Testis (tissue), 3 donors: ENCODE data around the gene TMEM120A. TPM values are rescaled to one million over a fixed set of nuclear protein-coding genes. Genes with fewer than 3 reads are reported as not detected.

Experiments used
- DNase-seq: peaks from one replicate; pipeline ENCODE4 v3.0.0-alpha.2; 2019
- H3K27ac ChIP-seq, 2 donors: fragments of 200-600 bp; sonication (generic); one replicate each; pipeline ENCODE4 v1.5.1; 2019
- H3K27me3 ChIP-seq: fragments of 200-600 bp; sonication (generic); one replicate; pipeline ENCODE4 v1.5.1; 2019
- H3K36me3 ChIP-seq: fragments of 200-600 bp; sonication (generic); one replicate; pipeline ENCODE4 v1.5.1; 2017; ENCODE audit warnings: low read depth; ENCODE audit errors: missing control alignments
- H3K4me1 ChIP-seq: fragments of 200-600 bp; sonication (generic); one replicate; pipeline ENCODE4 v1.5.1; 2019
- H3K4me3 ChIP-seq, 2 donors: fragments of 200-600 bp; sonication (generic); one replicate each; pipeline ENCODE4 v1.5.1; 2017 to 2019
- H3K9me3 ChIP-seq: fragments of 200-600 bp; sonication (generic); one replicate; pipeline ENCODE4 v1.5.1; 2017
- POLR2A ChIP-seq: fragments of 450-650 bp; IDR thresholded peaks from one replicate; pipeline ENCODE4 v1.6.1; 2017; ENCODE audit warnings: antibody characterized with exemption, mild to moderate bottlenecking, moderate library complexity
- WGBS, 2 donors: methylation state at CpG; one replicate each; pipeline ENCODE4 v1.1.5; 2018; 5-methylcytosine and 5-hydroxymethylcytosine counted together
- intact Hi-C: fragments of 100-400 bp; cut with DNase I; formaldehyde crosslinking; loops from one replicate; pipeline ENCODE4 v1.15.1; 2023; ENCODE audit warnings: low total_unique reads
- polyA plus RNA-seq: library from polyadenylated mRNA; stranded (reverse); fragments of 350-450 nt; fragmentation: Illumina TruSeq; extraction: RNeasy Lipid Tissue Mini Kit (QIAGEN cat#74804); gene quantifications from one replicate; pipeline ENCODE4 v1.2.3, GENCODE V29; 2014; ENCODE audit warnings: low read depth, low replicate concordance; ENCODE audit not compliant: insufficient read depth
- total RNA-seq, 2 donors: library from RNA; depleted of rRNA; stranded (reverse); fragments of >200 nt; gene quantifications; one replicate each; pipeline ENCODE4 v1.2.3, GENCODE V29; 2016
- TF ChIP-seq, protein P1 (sequence below), 3 experiments: fragments of 450-650 bp in 2 of 3; fragments of 200-600 bp in 1 of 3; sonication (generic) in 1 of 3; IDR thresholded peaks; one replicate each; pipeline ENCODE4 v1.5.1; 2016 to 2019; ENCODE audit warnings: antibody characterized with exemption in 3 of 3, mild to moderate bottlenecking in 2 of 3, moderate library complexity in 1 of 3

TMEM120A gene
- total and polyA plus RNA-seq, 3 donors from 2014 or later = 85.9 to 270 (median 150) TPM

DNA sequence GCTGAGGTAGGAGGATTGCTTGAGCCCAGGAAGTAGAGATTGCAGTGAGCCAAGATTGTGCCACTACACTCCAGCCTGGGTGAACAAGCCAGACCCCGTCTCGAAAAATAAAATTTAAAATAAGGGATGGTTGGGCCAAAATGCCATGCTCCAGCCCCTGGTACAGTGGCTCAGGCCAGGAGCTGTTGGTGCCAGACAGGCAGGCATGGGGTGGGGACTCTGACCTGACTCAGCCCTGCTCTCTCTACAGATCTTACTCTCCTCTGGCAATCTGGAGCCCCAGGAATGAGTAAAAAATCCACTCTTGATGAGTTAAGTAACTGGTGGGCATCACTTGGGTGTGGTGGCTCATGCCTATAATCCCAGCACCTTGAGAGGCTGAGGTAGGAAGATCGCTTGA, 8.4 kb upstream of the TMEM120A start:
- H3K27ac ChIP-seq = no peak overlapping the region
- 83 to 94% methylated on average over 3 of the region's 3 CpGs for WGBS, 2 donors
- H3K4me1 ChIP-seq = no peaks in the 10 kb centered on the region
- TF ChIP-seq, protein P1, sequence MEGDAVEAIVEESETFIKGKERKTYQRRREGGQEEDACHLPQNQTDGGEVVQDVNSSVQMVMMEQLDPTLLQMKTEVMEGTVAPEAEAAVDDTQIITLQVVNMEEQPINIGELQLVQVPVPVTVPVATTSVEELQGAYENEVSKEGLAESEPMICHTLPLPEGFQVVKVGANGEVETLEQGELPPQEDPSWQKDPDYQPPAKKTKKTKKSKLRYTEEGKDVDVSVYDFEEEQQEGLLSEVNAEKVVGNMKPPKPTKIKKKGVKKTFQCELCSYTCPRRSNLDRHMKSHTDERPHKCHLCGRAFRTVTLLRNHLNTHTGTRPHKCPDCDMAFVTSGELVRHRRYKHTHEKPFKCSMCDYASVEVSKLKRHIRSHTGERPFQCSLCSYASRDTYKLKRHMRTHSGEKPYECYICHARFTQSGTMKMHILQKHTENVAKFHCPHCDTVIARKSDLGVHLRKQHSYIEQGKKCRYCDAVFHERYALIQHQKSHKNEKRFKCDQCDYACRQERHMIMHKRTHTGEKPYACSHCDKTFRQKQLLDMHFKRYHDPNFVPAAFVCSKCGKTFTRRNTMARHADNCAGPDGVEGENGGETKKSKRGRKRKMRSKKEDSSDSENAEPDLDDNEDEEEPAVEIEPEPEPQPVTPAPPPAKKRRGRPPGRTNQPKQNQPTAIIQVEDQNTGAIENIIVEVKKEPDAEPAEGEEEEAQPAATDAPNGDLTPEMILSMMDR (IDR thresholded peaks at IDR 0.05) = no peak
- TF ChIP-seq POLR2A = no peak
- H3K9me3 ChIP-seq = no peaks in the 10 kb centered on the region
- intact Hi-C loops = no loop called here
- no peaks in the 10 kb centered on the region for H3K36me3 ChIP-seq
- H3K4me3 ChIP-seq = no peak overlapping the region
- no peak for DNase-seq
- H3K27me3 ChIP-seq = no peaks in the 10 kb centered on the region

DNA sequence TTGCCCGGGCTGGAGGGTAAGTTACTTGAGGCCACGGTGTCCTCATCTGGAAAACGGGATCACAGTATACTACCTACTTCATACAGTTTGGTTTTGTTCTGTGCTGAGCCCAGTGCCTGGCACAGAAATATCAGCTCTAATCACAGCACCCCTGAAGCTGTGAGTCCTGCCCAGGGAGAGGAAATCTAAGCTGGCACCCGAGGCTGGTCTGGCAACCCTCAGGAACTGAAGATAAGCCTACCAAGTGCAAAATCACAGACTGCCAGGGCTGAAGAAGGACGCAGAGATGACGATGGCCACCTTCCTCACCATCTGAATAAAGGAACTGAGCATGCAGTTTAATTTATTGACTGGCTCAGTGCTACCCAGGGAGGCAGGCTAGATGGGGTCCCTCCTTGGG, 7.7 kb upstream of the TMEM120A start:
- intact Hi-C loops = no loop called here
- H3K27me3 ChIP-seq = no peaks in the 10 kb centered on the region
- no peak overlapping the region for H3K27ac ChIP-seq
- no peaks in the 10 kb centered on the region for H3K9me3 ChIP-seq
- 87 to 95% methylated on average over 6 of the region's 6 CpGs for WGBS, 2 donors
- DNase-seq = no peak
- TF ChIP-seq, protein P1 (IDR thresholded peaks at IDR 0.05) = no peak
- no peak for TF ChIP-seq POLR2A
- H3K36me3 ChIP-seq = no peaks in the 10 kb centered on the region
- H3K4me3 ChIP-seq = no peak overlapping the region
- no peaks in the 10 kb centered on the region for H3K4me1 ChIP-seq

DNA sequence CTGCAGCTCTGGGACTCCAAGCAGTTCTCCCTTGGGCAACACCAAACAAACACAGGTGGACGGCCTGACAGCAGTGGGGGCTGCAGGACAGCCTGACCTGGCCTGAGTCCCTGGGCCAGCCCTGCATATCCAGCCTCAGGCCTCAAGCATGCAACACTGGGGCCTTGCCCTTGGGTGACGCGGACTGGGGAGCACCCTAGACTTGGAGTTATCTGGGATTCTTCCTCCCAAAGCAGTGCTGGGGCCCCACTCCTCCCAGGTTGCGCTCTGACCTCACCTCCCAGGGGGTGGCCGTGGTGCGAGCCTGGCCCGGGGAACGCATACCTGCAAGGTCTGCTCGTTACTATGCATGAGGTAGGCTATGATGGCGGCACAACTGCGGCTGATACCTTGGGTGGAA, 6.2 kb upstream of the TMEM120A start:
- H3K9me3 ChIP-seq = no peaks in the 10 kb centered on the region
- H3K27me3 ChIP-seq = no peaks in the 10 kb centered on the region
- DNase-seq = no peak
- no peak overlapping the region for H3K27ac ChIP-seq
- WGBS, 2 donors = 92 to 100% methylated on average over 4 to 11 of the region's 11 CpGs
- TF ChIP-seq, protein P1 (IDR thresholded peaks at IDR 0.05) = no peak
- TF ChIP-seq POLR2A = no peak
- H3K36me3 ChIP-seq = no peaks in the 10 kb centered on the region
- intact Hi-C loops = no loop called here
- no peak overlapping the region for H3K4me3 ChIP-seq
- no peaks in the 10 kb centered on the region for H3K4me1 ChIP-seq

DNA sequence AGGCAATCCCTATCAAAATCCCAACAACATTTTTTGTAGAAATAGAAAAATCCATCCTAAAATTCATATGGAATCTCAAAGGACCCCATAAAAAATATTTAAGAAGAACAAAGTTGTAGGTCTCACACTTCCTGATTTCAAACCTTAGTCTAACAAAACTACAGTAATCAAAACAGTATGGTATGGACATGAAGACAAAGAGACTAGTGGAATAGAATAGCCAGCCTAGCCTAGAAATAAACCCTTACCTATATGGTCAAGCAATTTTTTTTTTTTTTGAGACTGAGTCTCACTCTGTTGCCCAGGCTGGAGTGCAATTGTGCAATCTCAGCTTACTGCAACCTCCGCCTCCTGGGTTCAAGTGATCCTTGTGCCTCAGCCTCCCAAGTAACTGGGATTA, 3.6 kb upstream of the TMEM120A start:
- H3K27me3 ChIP-seq = no peaks in the 10 kb centered on the region
- H3K4me3 ChIP-seq = no peak overlapping the region
- intact Hi-C loops = no loop called here
- no peaks in the 10 kb centered on the region for H3K36me3 ChIP-seq
- peaks cover 14% of the 10 kb centered on the region for H3K4me1 ChIP-seq
- no peaks in the 10 kb centered on the region for H3K9me3 ChIP-seq
- TF ChIP-seq POLR2A = no peak
- TF ChIP-seq, protein P1 (IDR thresholded peaks at IDR 0.05) = no peak
- no peak for DNase-seq
- 85 to 100% methylated on average over 1 of the region's 1 CpG for WGBS, 2 donors
- no peak overlapping the region for H3K27ac ChIP-seq

DNA sequence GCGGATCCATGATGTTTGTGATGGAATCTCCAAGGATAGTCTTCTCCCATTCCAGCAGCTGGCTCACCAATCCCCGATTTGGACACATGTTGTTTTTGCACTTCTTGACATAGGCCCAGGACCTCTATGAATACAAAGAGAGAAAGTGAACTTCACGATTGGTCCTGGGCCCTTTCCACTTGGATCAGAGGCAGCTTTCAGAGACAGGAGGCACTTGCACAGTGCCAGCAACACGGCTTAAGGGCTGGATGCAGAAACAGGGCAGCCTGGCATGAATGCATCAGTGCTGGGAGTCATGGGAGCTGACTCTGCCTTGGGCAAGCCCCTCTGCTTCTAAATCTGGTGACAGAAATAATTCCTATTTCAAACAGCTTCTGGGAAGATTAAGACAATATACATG, 2.1 kb upstream of the TMEM120A start:
- intact Hi-C loops = no loop called here

More for the DNA sequence above, 2.1 kb upstream of the TMEM120A start:
- no peak overlapping the region for H3K4me3 ChIP-seq
- no peaks in the 10 kb centered on the region for H3K36me3 ChIP-seq
- TF ChIP-seq POLR2A = no peak
- TF ChIP-seq, protein P1 (IDR thresholded peaks at IDR 0.05) = no peak
- no peaks in the 10 kb centered on the region for H3K9me3 ChIP-seq
- 74 to 84% methylated on average over 4 of the region's 4 CpGs for WGBS, 2 donors
- H3K27me3 ChIP-seq = no peaks in the 10 kb centered on the region
- H3K4me1 ChIP-seq = peaks cover 24% of the 10 kb centered on the region
- no peak for DNase-seq
- no peak overlapping the region for H3K27ac ChIP-seq
